ENCODE measurements around the gene KRTAP10-2. TPM values are rescaled to one million over a fixed set of nuclear protein-coding genes. Genes with fewer than 3 reads are reported as not detected.

The KRTAP10-2 gene
- total and polyA plus RNA-seq, 2 of the 4 experiments (the other 2 are of a cell fraction): not detected

DNA sequence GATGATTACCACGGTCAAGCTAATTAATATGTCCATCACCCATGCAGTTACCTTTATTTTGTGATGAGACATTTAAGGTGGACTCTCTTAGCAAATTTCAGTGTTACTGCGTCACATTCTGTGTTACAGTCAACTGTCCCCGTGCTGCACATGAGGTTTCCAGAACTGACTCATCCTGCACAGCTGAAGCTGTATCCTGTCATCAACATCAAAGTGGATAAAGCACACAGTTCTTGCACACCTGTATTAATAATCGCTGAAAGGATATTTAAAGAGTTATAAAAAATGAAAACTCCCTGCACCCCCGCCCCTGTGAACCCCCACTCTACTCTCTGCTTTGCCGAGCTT, 32.5 kb upstream of the KRTAP10-2 start:
- no peak overlapping the region for H2BK15ac ChIP-seq (ENCODE audit: low read depth, low read length)
- H3K36me3 ChIP-seq (ENCODE audit: control insufficient read depth, insufficient read depth, low read length): no peaks in the 10 kb centered on the region
- H4K20me1 ChIP-seq (ENCODE audit: insufficient read depth, low read length): no peaks in the 10 kb centered on the region
- no TSS peak for BruUV-seq (replicated peaks)
- H3K9me3 ChIP-seq (ENCODE audit: control insufficient read depth, insufficient read depth, low read length): peaks cover 6% of the 10 kb centered on the region
- ChIA-PET POLR2A (ENCODE audit: unreplicated experiment) (no interaction called here), CTCF (no interaction called here)
- H3K18ac ChIP-seq (ENCODE audit: low read depth, low read length): no peak overlapping the region
- H4K5ac ChIP-seq (ENCODE audit: low read depth, low read length): no peak overlapping the region
- no peaks in the 10 kb centered on the region for H3K4me1 ChIP-seq (ENCODE audit: control insufficient read depth, insufficient read depth, low read length)
- H3K14ac ChIP-seq (replicated peaks; ENCODE audit: low read depth, low read length): no peak overlapping the region
- H3K9me1 ChIP-seq (ENCODE audit: insufficient read depth, low read length): no peaks in the 10 kb centered on the region
- no peak overlapping the region for H4K8ac ChIP-seq (ENCODE audit: low read depth in 2 of 2, low read length in 2 of 2)
- no CpG with 5 or more reads among the region's 6 CpGs for WGBS, 2 experiments (ENCODE audit: extremely low coverage in 2 of 2, insufficient read length in 1 of 2)
- no peaks in the 10 kb centered on the region for H3K79me1 ChIP-seq (ENCODE audit: low read depth in 1 of 2, low read length in 2 of 2)
- intact Hi-C loops (cut with micrococcal nuclease): no loop called here
- H3K4me2 ChIP-seq (ENCODE audit: low read depth, low read length): no peak overlapping the region
- no peak overlapping the region for H2BK120ac ChIP-seq (ENCODE audit: low read depth, low read length)
- TF ChIP-seq SMC3 (IDR thresholded peaks at IDR 0.05; ENCODE audit: low read depth, low read length): no peak
- no peak for TF ChIP-seq POLR2A (IDR thresholded peaks at IDR 0.05; ENCODE audit: low read depth, low read length)
- no peak for TF ChIP-seq CEBPB (IDR thresholded peaks at IDR 0.05; ENCODE audit: low read depth, low read length)
- TF ChIP-seq RAD21 (IDR thresholded peaks at IDR 0.05; ENCODE audit: low read length): no peak
- no peak for TF ChIP-seq RFX5 (IDR thresholded peaks at IDR 0.05; ENCODE audit: low read depth, low read length)
- TF ChIP-seq NFE2L2 (IDR thresholded peaks at IDR 0.05; ENCODE audit: low read depth, low read length): no peak
- TF ChIP-seq CHD1 (IDR thresholded peaks at IDR 0.05; ENCODE audit: low read depth, low read length): no peak
- TF ChIP-seq, protein P1, sequence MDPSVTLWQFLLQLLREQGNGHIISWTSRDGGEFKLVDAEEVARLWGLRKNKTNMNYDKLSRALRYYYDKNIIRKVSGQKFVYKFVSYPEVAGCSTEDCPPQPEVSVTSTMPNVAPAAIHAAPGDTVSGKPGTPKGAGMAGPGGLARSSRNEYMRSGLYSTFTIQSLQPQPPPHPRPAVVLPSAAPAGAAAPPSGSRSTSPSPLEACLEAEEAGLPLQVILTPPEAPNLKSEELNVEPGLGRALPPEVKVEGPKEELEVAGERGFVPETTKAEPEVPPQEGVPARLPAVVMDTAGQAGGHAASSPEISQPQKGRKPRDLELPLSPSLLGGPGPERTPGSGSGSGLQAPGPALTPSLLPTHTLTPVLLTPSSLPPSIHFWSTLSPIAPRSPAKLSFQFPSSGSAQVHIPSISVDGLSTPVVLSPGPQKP (IDR thresholded peaks at IDR 0.05; ENCODE audit: borderline replicate concordance, low read depth, low read length): no peak
- TF ChIP-seq, protein P2, sequence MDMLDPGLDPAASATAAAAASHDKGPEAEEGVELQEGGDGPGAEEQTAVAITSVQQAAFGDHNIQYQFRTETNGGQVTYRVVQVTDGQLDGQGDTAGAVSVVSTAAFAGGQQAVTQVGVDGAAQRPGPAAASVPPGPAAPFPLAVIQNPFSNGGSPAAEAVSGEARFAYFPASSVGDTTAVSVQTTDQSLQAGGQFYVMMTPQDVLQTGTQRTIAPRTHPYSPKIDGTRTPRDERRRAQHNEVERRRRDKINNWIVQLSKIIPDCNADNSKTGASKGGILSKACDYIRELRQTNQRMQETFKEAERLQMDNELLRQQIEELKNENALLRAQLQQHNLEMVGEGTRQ (IDR thresholded peaks at IDR 0.05; ENCODE audit: low read depth, low read length): no peak
- TF ChIP-seq, protein P3, sequence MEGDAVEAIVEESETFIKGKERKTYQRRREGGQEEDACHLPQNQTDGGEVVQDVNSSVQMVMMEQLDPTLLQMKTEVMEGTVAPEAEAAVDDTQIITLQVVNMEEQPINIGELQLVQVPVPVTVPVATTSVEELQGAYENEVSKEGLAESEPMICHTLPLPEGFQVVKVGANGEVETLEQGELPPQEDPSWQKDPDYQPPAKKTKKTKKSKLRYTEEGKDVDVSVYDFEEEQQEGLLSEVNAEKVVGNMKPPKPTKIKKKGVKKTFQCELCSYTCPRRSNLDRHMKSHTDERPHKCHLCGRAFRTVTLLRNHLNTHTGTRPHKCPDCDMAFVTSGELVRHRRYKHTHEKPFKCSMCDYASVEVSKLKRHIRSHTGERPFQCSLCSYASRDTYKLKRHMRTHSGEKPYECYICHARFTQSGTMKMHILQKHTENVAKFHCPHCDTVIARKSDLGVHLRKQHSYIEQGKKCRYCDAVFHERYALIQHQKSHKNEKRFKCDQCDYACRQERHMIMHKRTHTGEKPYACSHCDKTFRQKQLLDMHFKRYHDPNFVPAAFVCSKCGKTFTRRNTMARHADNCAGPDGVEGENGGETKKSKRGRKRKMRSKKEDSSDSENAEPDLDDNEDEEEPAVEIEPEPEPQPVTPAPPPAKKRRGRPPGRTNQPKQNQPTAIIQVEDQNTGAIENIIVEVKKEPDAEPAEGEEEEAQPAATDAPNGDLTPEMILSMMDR (conservative IDR thresholded peaks at IDR 0.05; ENCODE audit: low read depth, low read length): no peak
- TF ChIP-seq BHLHE40 (IDR thresholded peaks at IDR 0.05; ENCODE audit: low read depth, low read length): no peak
- no peak for TF ChIP-seq MAFK (IDR thresholded peaks at IDR 0.05; ENCODE audit: low read depth, low read length)
- TF ChIP-seq MXI1 (IDR thresholded peaks at IDR 0.05; ENCODE audit: borderline replicate concordance, low read depth, low read length): no peak
- TF ChIP-seq RCOR1 (IDR thresholded peaks at IDR 0.05; ENCODE audit: insufficient replicate concordance, low read length): no peak
- TF ChIP-seq MAZ (IDR thresholded peaks at IDR 0.05; ENCODE audit: borderline replicate concordance, low read depth, low read length): no peak
- no peak for TF ChIP-seq FOS (IDR thresholded peaks at IDR 0.05; ENCODE audit: low read depth, low read length)
- no peak overlapping the region for H3K27ac ChIP-seq (ENCODE audit: insufficient read depth, low read length)
- ATAC-seq (ENCODE audit: low read depth) (no peak), DNase-seq (no peak)
- no peak overlapping the region for H2BK5ac ChIP-seq (ENCODE audit: low read depth, low read length, poor library complexity, severe bottlenecking)
- no peak overlapping the region for H2AFZ ChIP-seq (replicated peaks; ENCODE audit: low read length, poor library complexity)
- H2AK5ac ChIP-seq (ENCODE audit: low read depth, low read length): no peak overlapping the region
- H3K56ac ChIP-seq (ENCODE audit: extremely low read depth, insufficient read depth, low read length): no peak overlapping the region
- no peak overlapping the region for H3K4ac ChIP-seq (ENCODE audit: low read depth, low read length)
- no peak overlapping the region for H3K4me3 ChIP-seq (ENCODE audit: insufficient read depth, low read depth, low read length)
- H3K9ac ChIP-seq (ENCODE audit: low read depth, low read length): no peak overlapping the region
- no peak overlapping the region for H2AK9ac ChIP-seq (replicated peaks; ENCODE audit: low read depth, low read length, poor library complexity)
- in situ Hi-C loops (cut with MboI; ENCODE audit: low sequenced_read_pairs): no loop called here
- H4K91ac ChIP-seq (ENCODE audit: insufficient read depth, low read depth, low read length): no peak overlapping the region
- H2BK20ac ChIP-seq (ENCODE audit: low read depth, low read length): no peak overlapping the region
- dilution Hi-C loops (cut with HindIII; ENCODE audit: low sequenced_read_pairs, unreplicated experiment): no loop called here
- H3K27me3 ChIP-seq (ENCODE audit: control insufficient read depth, insufficient read depth, low read length): peaks cover 3% of the 10 kb centered on the region; the same call in 1 of the 2 replicates
- H3K23ac ChIP-seq (ENCODE audit: low read depth, low read length): no peak overlapping the region

All from IMR-90 (cell line).